H9 (cell line): ENCODE measurements around the gene JMJD7. TPM values are rescaled to one million over a fixed set of nuclear protein-coding genes. Genes with fewer than 3 reads are reported as not detected.

Source experiments
- DNase-seq: peaks from one replicate; pipeline ENCODE4 v3.0.0-alpha.2; 2017
- H2AFZ ChIP-seq: one replicate; pipeline ENCODE4 v1.6.1; 2013; ENCODE audit warnings: mild to moderate bottlenecking, low read length, control low read depth, moderate library complexity
- H2AK5ac ChIP-seq: 2 replicates; pipeline ENCODE4 v1.6.1; 2013; ENCODE audit warnings: low read length, control low read depth, mixed read lengths; ENCODE audit not compliant: insufficient read length
- H2BK120ac ChIP-seq: one replicate; pipeline ENCODE4 v1.6.1; 2013; ENCODE audit warnings: low read depth, mild to moderate bottlenecking, low read length, control low read depth, inconsistent platforms; ENCODE audit not compliant: poor library complexity, severe bottlenecking
- H2BK12ac ChIP-seq: 2 replicates; pipeline ENCODE4 v1.6.1; 2013; ENCODE audit warnings: low read length, control low read depth, mixed read lengths, low read depth; ENCODE audit not compliant: insufficient read length
- H2BK15ac ChIP-seq: 2 replicates; pipeline ENCODE4 v1.6.1; 2013; ENCODE audit warnings: low read depth, low read length, control low read depth
- H2BK20ac ChIP-seq: one replicate; pipeline ENCODE4 v1.6.1; 2013; ENCODE audit warnings: low read depth, mild to moderate bottlenecking, low read length, control low read depth, inconsistent platforms; ENCODE audit not compliant: poor library complexity, severe bottlenecking
- H2BK5ac ChIP-seq: 2 replicates; pipeline ENCODE4 v1.6.1; 2013; ENCODE audit warnings: low read length, control low read depth, mixed read lengths; ENCODE audit not compliant: insufficient read length
- H3K14ac ChIP-seq: 2 replicates; pipeline ENCODE4 v1.6.1; 2013; ENCODE audit warnings: low read length, control low read depth; ENCODE audit not compliant: insufficient read depth
- H3K18ac ChIP-seq: 2 replicates; pipeline ENCODE4 v1.6.1; 2013; ENCODE audit warnings: low read depth, mild to moderate bottlenecking, mixed read lengths, low read length, control low read depth; ENCODE audit not compliant: insufficient read length
- H3K23ac ChIP-seq: 2 replicates; pipeline ENCODE4 v1.6.1; 2013; ENCODE audit warnings: low read length, control low read depth, mixed read lengths, low read depth; ENCODE audit not compliant: insufficient read length
- H3K23me2 ChIP-seq: 2 replicates; pipeline ENCODE4 v1.6.1; 2013; ENCODE audit warnings: low read depth, mild to moderate bottlenecking, mixed read lengths, low read length, control low read depth; ENCODE audit not compliant: insufficient read length, poor library complexity, severe bottlenecking
- H3K27ac ChIP-seq: 2 replicates; pipeline ENCODE4 v1.5.1; 2013; ENCODE audit warnings: low read length, control low read depth, mixed read lengths, low read depth; ENCODE audit not compliant: insufficient read length
- H3K27me3 ChIP-seq: 2 replicates; pipeline ENCODE4 v1.6.1; 2013; ENCODE audit warnings: low read length, control low read depth, inconsistent platforms; ENCODE audit not compliant: insufficient read depth
- H3K4ac ChIP-seq: 2 replicates; pipeline ENCODE4 v1.6.1; 2013; ENCODE audit warnings: low read depth, mild to moderate bottlenecking, control low read depth, inconsistent platforms, low read length, moderate library complexity
- H3K4me1 ChIP-seq: 2 replicates; pipeline ENCODE4 v1.6.1; 2013; ENCODE audit warnings: low read length, control low read depth, inconsistent platforms; ENCODE audit not compliant: insufficient read depth
- H3K4me2 ChIP-seq: 2 replicates; pipeline ENCODE4 v1.6.1; 2013; ENCODE audit warnings: low read length, control low read depth, mixed read lengths; ENCODE audit not compliant: insufficient read length, insufficient read depth
- H3K56ac ChIP-seq: 2 replicates; pipeline ENCODE4 v1.6.1; 2013; ENCODE audit warnings: low read depth, mild to moderate bottlenecking, mixed read lengths, low read length, control low read depth; ENCODE audit not compliant: insufficient read length
- H3K79me1 ChIP-seq: 2 replicates; pipeline ENCODE4 v1.6.1; 2013; ENCODE audit warnings: low read depth, mild to moderate bottlenecking, moderate library complexity, low read length, control low read depth, inconsistent platforms; ENCODE audit not compliant: insufficient read depth, poor library complexity, severe bottlenecking
- H3K79me2 ChIP-seq: 2 replicates; pipeline ENCODE4 v1.6.1; 2013; ENCODE audit warnings: low read length, control low read depth, inconsistent platforms; ENCODE audit not compliant: insufficient read depth
- H3K9ac ChIP-seq: 2 replicates; pipeline ENCODE4 v1.6.1; 2013; ENCODE audit warnings: low read length, control low read depth, mixed read lengths; ENCODE audit not compliant: insufficient read length; ENCODE audit errors: extremely low read depth
- H3K9me3 ChIP-seq: one replicate; pipeline ENCODE4 v1.6.1; 2013; ENCODE audit warnings: low read depth, low read length, inconsistent platforms; ENCODE audit not compliant: control insufficient read depth
- H3T11ph ChIP-seq: one replicate; pipeline ENCODE4 v1.6.1; 2013; ENCODE audit warnings: mild to moderate bottlenecking, low read length, control low read depth, inconsistent platforms
- H4K20me1 ChIP-seq: one replicate; pipeline ENCODE4 v1.6.1; 2013; ENCODE audit not compliant: control insufficient read depth, insufficient read length, insufficient read depth
- H4K5ac ChIP-seq: 2 replicates; pipeline ENCODE4 v1.6.1; 2013; ENCODE audit warnings: low read depth, mild to moderate bottlenecking, mixed read lengths, low read length, control low read depth; ENCODE audit not compliant: insufficient read length
- H4K8ac ChIP-seq: replicated peaks from 2 replicates; pipeline ENCODE4 v1.6.1; 2013; ENCODE audit warnings: low read length, control low read depth, mixed read lengths, low read depth; ENCODE audit not compliant: insufficient read length
- H4K91ac ChIP-seq: 2 replicates; pipeline ENCODE4 v1.6.1; 2013; ENCODE audit warnings: low read depth, mild to moderate bottlenecking, moderate library complexity, mixed read lengths, low read length, control low read depth; ENCODE audit not compliant: insufficient read length
- H3K27ac Mint-ChIP-seq, 3 experiments: 2 replicates in 2 of 3; 3 replicates in 1 of 3; pipeline ENCODE4 v1.8.0; 2020 to 2021; ENCODE audit warnings: mixed read lengths in 3 of 3, mild to moderate bottlenecking in 1 of 3, moderate library complexity in 1 of 3
- H3K27me3 Mint-ChIP-seq: 2 replicates; pipeline ENCODE4 v1.8.0; 2021; ENCODE audit warnings: low read depth, mild to moderate bottlenecking, moderate library complexity, mixed read lengths
- H3K36me3 Mint-ChIP-seq, 3 experiments: 2 replicates in 2 of 3; 3 replicates in 1 of 3; pipeline ENCODE4 v1.8.0; 2020 to 2021; ENCODE audit warnings: low read depth in 3 of 3, mixed read lengths in 3 of 3; ENCODE audit not compliant: insufficient read depth in 1 of 3
- H3K4me1 Mint-ChIP-seq, 2 experiments: 2 replicates each; pipeline ENCODE4 v1.8.0; 2020; ENCODE audit warnings: mixed read lengths in 2 of 2
- H3K4me3 Mint-ChIP-seq, 2 experiments: 2 replicates in 1 of 2; 3 replicates in 1 of 2; pipeline ENCODE4 v1.8.0; 2020 to 2021; ENCODE audit warnings: mild to moderate bottlenecking in 2 of 2, mixed read lengths in 2 of 2, moderate library complexity in 1 of 2
- H3K9me3 Mint-ChIP-seq, 2 experiments: 2 replicates in 1 of 2; 3 replicates in 1 of 2; pipeline ENCODE4 v1.8.0; 2020; ENCODE audit warnings: mild to moderate bottlenecking in 2 of 2, mixed read lengths in 2 of 2, moderate library complexity in 1 of 2
- CTCF ChIP-seq: fragments of 200-600 bp; sonication (generic); conservative IDR thresholded peaks from 3 replicates; pipeline ENCODE4 v1.8.0; 2021; ENCODE audit warnings: antibody characterized with exemption, mild to moderate bottlenecking
- WGBS: extraction: QIAGEN DNeasy Blood & Tissue Kit; methylation state at CpG from one replicate; pipeline ENCODE4 v1.1.7; 2013; ENCODE audit warnings: missing lambda C conversion rate, low lambda C conversion rate, mixed read lengths; ENCODE audit not compliant: insufficient read length; ENCODE audit errors: extremely low coverage; 5-methylcytosine and 5-hydroxymethylcytosine counted together
- total RNA-seq: library from RNA; stranded (reverse); gene quantifications from 2 replicates; pipeline ENCODE4 v1.2.1, GENCODE V29; 2021

Gene JMJD7
- total RNA-seq, 1 experiment from 2014 or later: 13.3 TPM

- H3K27ac Mint-ChIP-seq: peak overlapping the region in 1 of 3 experiments; percentile 12; a peak in 2 of 7 replicates
- no peak overlapping the region for H3K4ac ChIP-seq
- no peaks in the 10 kb centered on the region for H3K9me3 Mint-ChIP-seq
- DNase-seq: no peak
- H3K4me3 Mint-ChIP-seq: no peak overlapping the region
- H3K9me3 ChIP-seq: no peaks in the 10 kb centered on the region
- H2BK15ac ChIP-seq: no peak overlapping the region
- H3K27me3 ChIP-seq: no peaks in the 10 kb centered on the region
- no peaks in the 10 kb centered on the region for H3K27me3 Mint-ChIP-seq
- H3K9ac ChIP-seq: no peak overlapping the region
- H3K18ac ChIP-seq: no peak overlapping the region
- no peak overlapping the region for H2BK120ac ChIP-seq
- peaks cover 3 to 17% (median 3%) of the 10 kb centered on the region in 3 experiments; a peak in 5 of 7 replicates for H3K36me3 Mint-ChIP-seq
- no peak overlapping the region for H4K5ac ChIP-seq
- no CpG with 5 or more reads among the region's 14 CpGs for WGBS
- H4K8ac ChIP-seq: no peak overlapping the region
- no peak overlapping the region for H3K23ac ChIP-seq
- no peak overlapping the region for H3K4me2 ChIP-seq
- H2AK5ac ChIP-seq: no peak overlapping the region
- H2BK20ac ChIP-seq: no peak overlapping the region
- H3K56ac ChIP-seq: no peak overlapping the region
- H2BK5ac ChIP-seq: no peak overlapping the region
- no peak overlapping the region for H2BK12ac ChIP-seq
- H3K4me1 Mint-ChIP-seq: no peaks in the 10 kb centered on the region
- H3K79me1 ChIP-seq: no peaks in the 10 kb centered on the region
- no peaks in the 10 kb centered on the region for H3K4me1 ChIP-seq
- no peaks in the 10 kb centered on the region for H3K79me2 ChIP-seq
- H3K14ac ChIP-seq: no peak overlapping the region
- no peak for TF ChIP-seq CTCF
- no peaks in the 10 kb centered on the region for H4K20me1 ChIP-seq
- H3K23me2 ChIP-seq: no peaks in the 10 kb centered on the region
- H3T11ph ChIP-seq: no peak overlapping the region
- no peak overlapping the region for H2AFZ ChIP-seq
- H4K91ac ChIP-seq: no peak overlapping the region
- H3K27ac ChIP-seq: no peak overlapping the region
Measured at GRCh38 chr15:41817327-41817726, 10.6 kb upstream of the JMJD7 start.
